ENCODE data around the gene ZNF610.
"Not testable (repeated sequence)": the region's sequence is repeated elsewhere in the genome, so short reads cannot be mapped to it uniquely, and the experiment has no call there.

GRCh38 chr19:52339022-52339421 is 3.0 kb downstream of the ZNF610 start:
- not testable (repeated sequence) for TF ChIP-seq EZH2 (IDR thresholded peaks at IDR 0.05; ENCODE audit: insufficient read depth, poor library complexity, severe bottlenecking); EZH2phosphoT487 (IDR thresholded peaks at IDR 0.05; ENCODE audit: insufficient read depth, low read depth)
